HepG2 (cell line): ENCODE measurements around the gene ABCA3. TPM values are rescaled to one million over a fixed set of nuclear protein-coding genes. Genes with fewer than 3 reads are reported as not detected.

Experiments used
- AHDC1 ChIP-seq: sonication (generic); formaldehyde crosslinking; IDR thresholded peaks from 2 replicates; pipeline ENCODE4 v1.5.1; 2020; ENCODE audit warnings: mild to moderate bottlenecking, missing genetic modification reagents, borderline replicate concordance
- CCAR2 ChIP-seq: fragments of 200-400 bp; formaldehyde crosslinking; optimal IDR thresholded peaks from 2 replicates; pipeline ENCODE3; 2018; ENCODE audit warnings: low read depth, mild to moderate bottlenecking, low read length, moderate library complexity
- ELF3 ChIP-seq: IDR thresholded peaks from 2 replicates; pipeline ENCODE4 v1.6.1; 2016; ENCODE audit warnings: missing genetic modification reagents, missing compliant biosample characterization
- HOXA5 ChIP-seq: sonication (generic); formaldehyde crosslinking; IDR thresholded peaks from 2 replicates; pipeline ENCODE4 v1.4.0; 2020; ENCODE audit warnings: missing genetic modification reagents
- SMARCC2 ChIP-seq: fragments of 450-650 bp; IDR thresholded peaks from 2 replicates; pipeline ENCODE4 v1.6.1; 2017; ENCODE audit warnings: antibody characterized with exemption, mild to moderate bottlenecking
- ZBED4 ChIP-seq: sonication (generic); formaldehyde crosslinking; IDR thresholded peaks from 2 replicates; pipeline ENCODE4 v1.4.0; 2020; ENCODE audit warnings: missing genetic modification reagents, borderline replicate concordance
- ZNF160 ChIP-seq: sonication (generic); formaldehyde crosslinking; IDR thresholded peaks from 2 replicates; pipeline ENCODE4 v1.8.0; 2022; ENCODE audit warnings: mild to moderate bottlenecking, inconsistent platforms, missing genetic modification reagents
- polyA plus RNA-seq, 8 experiments: library from polyadenylated mRNA; depleted of rRNA in 3 of 8; stranded (reverse) in 7 of 8; unstranded in 1 of 8; fragments of >200 nt; fragmentation: Illumina TruSeq in 4 of 8; extraction: Trizol in 4 of 8; gene quantifications; 2 replicates each; pipeline versions ENCODE4 v1.2.1 to v1.2.3, GENCODE V29; 2011 to 2016; ENCODE audit warnings: low read depth in 4 of 8, missing spikeins in 1 of 8, mixed read lengths in 1 of 8; ENCODE audit not compliant: insufficient read depth in 1 of 8
- total RNA-seq, 5 experiments: library from RNA; depleted of rRNA; stranded (reverse); fragments of >200 nt; fragmentation: Illumina TruSeq; extraction: Trizol; gene quantifications; 2 replicates each; pipeline ENCODE4 v1.2.3, GENCODE V29; 2016; ENCODE audit warnings: low read depth in 1 of 5

The ABCA3 gene
- total and polyA plus RNA-seq, 2 of the 13 experiments (the other 11 are each of a cell fraction or from before 2014, with no cell fraction given) = 0.60 to 1.5 TPM

- TF ChIP-seq ZBED4 (CRISPR knock-in tag) (peak; percentile 72), ZNF160 (peak; percentile 92; the same call in 1 of the 2 replicates), HOXA5 (peak; percentile 97), SMARCC2 (no peak), ELF3 (CRISPR knock-in tag) (peak; percentile 87), AHDC1 (no peak), CCAR2 (no peak)
Observed at GRCh38 chr16:2340564-2341455, at the start of gene ABCA3 (continued).
